ENCODE results near the gene NKAIN1.

DNA sequence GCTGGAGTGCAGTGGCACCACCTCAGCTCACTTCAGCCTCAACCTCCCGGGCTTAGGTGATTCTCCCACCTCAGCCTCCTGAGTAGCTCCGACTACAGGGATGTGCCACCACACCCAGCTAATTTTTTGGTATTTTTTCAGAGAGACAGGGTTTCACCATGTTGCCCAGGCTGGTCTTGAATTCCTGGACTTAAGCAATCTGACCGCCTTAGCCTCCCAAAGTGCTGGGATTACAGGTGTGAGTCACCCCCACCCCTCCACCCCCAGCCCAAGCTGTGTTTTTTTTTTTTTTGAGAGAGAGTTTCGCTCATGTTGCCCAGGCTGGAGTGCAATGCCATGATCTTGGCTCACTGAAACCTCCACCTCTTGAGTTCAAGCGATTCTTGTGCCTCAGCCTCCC lies 75.4 kb downstream of the NKAIN1 start:
- TF ChIP-seq SREBF2 (IDR thresholded peaks at IDR 0.05) (no peak), RFX5 (IDR thresholded peaks at IDR 0.05) (no peak), CHD4 (IDR thresholded peaks at IDR 0.05; ENCODE audit: borderline replicate concordance) (no peak), MYC (IDR thresholded peaks at IDR 0.05; ENCODE audit: borderline replicate concordance, low read length) (no peak), KDM1A (IDR thresholded peaks at IDR 0.05; ENCODE audit: low read depth) (no peak), SMC3 (IDR thresholded peaks at IDR 0.05) (no peak), ZFP36 (IDR thresholded peaks at IDR 0.05; ENCODE audit: borderline replicate concordance, partially characterized antibody) (no peak), ESRRA (IDR thresholded peaks at IDR 0.05; ENCODE audit: borderline replicate concordance, low read length) (no peak), JUN (IDR thresholded peaks at IDR 0.05) (no peak), RAD21 (conservative IDR thresholded peaks at IDR 0.05 in 1 of 2, IDR thresholded peaks at IDR 0.05 in 1 of 2) (no peak)
- TF ChIP-seq, protein P1, sequence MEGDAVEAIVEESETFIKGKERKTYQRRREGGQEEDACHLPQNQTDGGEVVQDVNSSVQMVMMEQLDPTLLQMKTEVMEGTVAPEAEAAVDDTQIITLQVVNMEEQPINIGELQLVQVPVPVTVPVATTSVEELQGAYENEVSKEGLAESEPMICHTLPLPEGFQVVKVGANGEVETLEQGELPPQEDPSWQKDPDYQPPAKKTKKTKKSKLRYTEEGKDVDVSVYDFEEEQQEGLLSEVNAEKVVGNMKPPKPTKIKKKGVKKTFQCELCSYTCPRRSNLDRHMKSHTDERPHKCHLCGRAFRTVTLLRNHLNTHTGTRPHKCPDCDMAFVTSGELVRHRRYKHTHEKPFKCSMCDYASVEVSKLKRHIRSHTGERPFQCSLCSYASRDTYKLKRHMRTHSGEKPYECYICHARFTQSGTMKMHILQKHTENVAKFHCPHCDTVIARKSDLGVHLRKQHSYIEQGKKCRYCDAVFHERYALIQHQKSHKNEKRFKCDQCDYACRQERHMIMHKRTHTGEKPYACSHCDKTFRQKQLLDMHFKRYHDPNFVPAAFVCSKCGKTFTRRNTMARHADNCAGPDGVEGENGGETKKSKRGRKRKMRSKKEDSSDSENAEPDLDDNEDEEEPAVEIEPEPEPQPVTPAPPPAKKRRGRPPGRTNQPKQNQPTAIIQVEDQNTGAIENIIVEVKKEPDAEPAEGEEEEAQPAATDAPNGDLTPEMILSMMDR (IDR thresholded peaks at IDR 0.05): no peak

Data from A549 (cell line).